CD4-positive, alpha-beta T cell (primary cell): ENCODE results near the gene PCED1B. TPM values are rescaled to one million over a fixed set of nuclear protein-coding genes. Genes with fewer than 3 reads are reported as not detected.
A peak's percentile ranks its signal among the peaks of the same experiment; 100 is the strongest.

Experiments
- ATAC-seq: fragments of 200-7000 bp; cut with Tn5 transposase; one replicate; pipeline ENCODE4 v1.10.0; 2022; ENCODE audit warnings: mild to moderate bottlenecking; ENCODE audit not compliant: poor library complexity
- CTCF ChIA-PET: fragments of 350-600 bp; sonication (Branson Sonifier 250); formaldehyde crosslinking; loops from one replicate; lab custom pipeline; 2021; ENCODE audit warnings: antibody characterized with exemption, inconsistent platforms; lab: Charles Lee
- POLR2A ChIA-PET: fragments of 350-600 bp; sonication (Branson Sonifier 250); formaldehyde crosslinking; loops from one replicate; lab custom pipeline; 2021; ENCODE audit warnings: antibody characterized with exemption, inconsistent platforms; lab: Charles Lee
- DNase-seq, 14 experiments: peaks; one replicate each; pipeline ENCODE4 v3.0.0-alpha.2; 2013 to 2020; ENCODE audit warnings: mixed read lengths in 2 of 14
- H3K27ac ChIP-seq, 2 donors: one replicate each; pipeline versions ENCODE4 v1.5.1 to v1.7.0; 2013; ENCODE audit warnings: low read length in 2 of 2, low read depth in 1 of 2, mild to moderate bottlenecking in 1 of 2
- H3K27me3 ChIP-seq, 2 experiments: 1 replicate in 1 of 2; 2 replicates in 1 of 2; pipeline versions ENCODE4 v1.6.1 to v1.7.0; 2013; ENCODE audit warnings: low read length in 2 of 2, control low read depth in 1 of 2, mild to moderate bottlenecking in 1 of 2, moderate library complexity in 1 of 2; ENCODE audit not compliant: insufficient read depth in 2 of 2, control insufficient read depth in 1 of 2
- H3K36me3 ChIP-seq: one replicate; pipeline ENCODE4 v1.6.1; 2013; ENCODE audit warnings: low read length, control low read depth; ENCODE audit not compliant: insufficient read depth
- H3K4me1 ChIP-seq: one replicate; pipeline ENCODE4 v1.6.1; 2013; ENCODE audit warnings: low read length, control low read depth; ENCODE audit not compliant: insufficient read depth
- H3K4me3 ChIP-seq: one replicate; pipeline ENCODE4 v1.5.1; 2013; ENCODE audit warnings: mild to moderate bottlenecking, low read length, moderate library complexity
- H3K9me3 ChIP-seq, 2 experiments: 1 replicate in 1 of 2; 2 replicates in 1 of 2; pipeline versions ENCODE4 v1.6.1 to v1.7.0; 2013; ENCODE audit warnings: low read length in 2 of 2, mild to moderate bottlenecking in 2 of 2, control low read depth in 1 of 2, moderate library complexity in 1 of 2; ENCODE audit not compliant: control insufficient read depth in 1 of 2, insufficient read depth in 1 of 2
- H3K27ac Mint-ChIP-seq: one replicate; pipeline ENCODE4 v1.8.0; 2020; ENCODE audit warnings: mixed read lengths
- H3K27me3 Mint-ChIP-seq: one replicate; pipeline ENCODE4 v1.8.0; 2021; ENCODE audit warnings: mixed read lengths
- H3K36me3 Mint-ChIP-seq: one replicate; pipeline ENCODE4 v1.8.0; 2021; ENCODE audit warnings: low read depth, mixed read lengths
- H3K4me1 Mint-ChIP-seq: one replicate; pipeline ENCODE4 v1.8.0; 2021; ENCODE audit warnings: low read depth, mixed read lengths
- H3K4me3 Mint-ChIP-seq: one replicate; pipeline ENCODE4 v1.8.0; 2020; ENCODE audit warnings: mild to moderate bottlenecking, mixed read lengths
- H3K9me3 Mint-ChIP-seq: one replicate; pipeline ENCODE4 v1.8.0; 2020; ENCODE audit warnings: mixed read lengths
- intact Hi-C, 2 experiments: fragments of 100-400 bp; cut with DNase I in 1 of 2; cut with micrococcal nuclease in 1 of 2; formaldehyde crosslinking; loops; one replicate each; pipeline versions ENCODE4 v1.15.1 to v1.9.0; 2023 to 2025; cut with DNase I, micrococcal nuclease
- total RNA-seq, 174 experiments: library from RNA in 2 of 174; stranded (reverse) in 2 of 174; gene quantifications; one replicate each; pipeline ENCODE4 v1.2.3 and lab custom pipeline; 2021 to 2026
- TF ChIP-seq, protein P1 (sequence below): fragments of 200-600 bp; IDR thresholded peaks from one replicate; pipeline ENCODE4 v1.8.0; 2022; ENCODE audit warnings: antibody characterized with exemption, mild to moderate bottlenecking

Gene PCED1B
- total RNA-seq, 2 experiments from 2014 or later = 18.7 to 20.0 TPM

DNA sequence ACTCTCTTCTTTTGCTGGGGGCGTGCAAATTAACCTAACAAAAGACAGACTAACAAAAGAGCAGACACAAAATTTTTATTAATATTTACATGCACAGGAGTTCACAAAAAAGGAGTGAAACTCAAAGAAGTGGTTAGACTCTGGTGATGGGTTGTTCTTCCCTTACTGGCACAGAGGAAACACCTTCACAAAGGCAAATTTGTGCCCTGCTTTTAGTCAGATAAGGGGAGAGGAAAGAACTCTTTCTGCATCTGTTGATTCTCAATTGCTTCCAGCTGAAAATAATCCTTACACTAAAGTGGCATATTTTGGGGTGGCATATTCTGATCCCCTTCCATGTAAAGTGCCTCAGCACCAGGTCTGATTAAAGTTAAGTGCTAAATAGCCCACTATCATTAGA lies 190.5 kb downstream of the PCED1B start:
- Histone ChIP-seq H3K4me3 (no peak overlapping the region), H3K4me1 (peaks cover 42% of the 10 kb centered on the region), H3K27me3 (no peaks in the 10 kb centered on the region), H3K36me3 (no peaks in the 10 kb centered on the region), H3K27ac (no peak overlapping the region), H3K9me3 (no peaks in the 10 kb centered on the region)
- TF ChIP-seq, protein P1, sequence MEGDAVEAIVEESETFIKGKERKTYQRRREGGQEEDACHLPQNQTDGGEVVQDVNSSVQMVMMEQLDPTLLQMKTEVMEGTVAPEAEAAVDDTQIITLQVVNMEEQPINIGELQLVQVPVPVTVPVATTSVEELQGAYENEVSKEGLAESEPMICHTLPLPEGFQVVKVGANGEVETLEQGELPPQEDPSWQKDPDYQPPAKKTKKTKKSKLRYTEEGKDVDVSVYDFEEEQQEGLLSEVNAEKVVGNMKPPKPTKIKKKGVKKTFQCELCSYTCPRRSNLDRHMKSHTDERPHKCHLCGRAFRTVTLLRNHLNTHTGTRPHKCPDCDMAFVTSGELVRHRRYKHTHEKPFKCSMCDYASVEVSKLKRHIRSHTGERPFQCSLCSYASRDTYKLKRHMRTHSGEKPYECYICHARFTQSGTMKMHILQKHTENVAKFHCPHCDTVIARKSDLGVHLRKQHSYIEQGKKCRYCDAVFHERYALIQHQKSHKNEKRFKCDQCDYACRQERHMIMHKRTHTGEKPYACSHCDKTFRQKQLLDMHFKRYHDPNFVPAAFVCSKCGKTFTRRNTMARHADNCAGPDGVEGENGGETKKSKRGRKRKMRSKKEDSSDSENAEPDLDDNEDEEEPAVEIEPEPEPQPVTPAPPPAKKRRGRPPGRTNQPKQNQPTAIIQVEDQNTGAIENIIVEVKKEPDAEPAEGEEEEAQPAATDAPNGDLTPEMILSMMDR = no peak
- ChIA-PET CTCF (no interaction called here), POLR2A (interaction anchor here (1.5 to 2.8 kb wide), 2 partner anchors 54 to 56 kb away, joined by 4 to 9 read pairs; no protein-coding TSS in a partner anchor)
- no peak overlapping the region for H3K4me3 Mint-ChIP-seq
- peaks cover 69% of the 10 kb centered on the region for H3K4me1 Mint-ChIP-seq
- ATAC-seq = no peak
- peaks cover 3% of the 10 kb centered on the region for H3K9me3 Mint-ChIP-seq
- DNase-seq = no peak
- peak overlapping the region; percentile 66 for H3K27ac Mint-ChIP-seq
- intact Hi-C loops = no loop called here
- H3K36me3 Mint-ChIP-seq = no peaks in the 10 kb centered on the region
- no peaks in the 10 kb centered on the region for H3K27me3 Mint-ChIP-seq

- POLR2A ChIA-PET = interaction anchor here (1.5 to 3.0 kb wide), 3 partner anchors 55 to 57 kb away, joined by 4 to 15 read pairs (median 4); no protein-coding TSS in a partner anchor
- Histone ChIP-seq H3K36me3 (no peaks in the 10 kb centered on the region), H3K4me3 (no peak overlapping the region), H3K27ac (no peak overlapping the region), H3K27me3 (no peaks in the 10 kb centered on the region), H3K9me3 (no peaks in the 10 kb centered on the region), H3K4me1 (peaks cover 44% of the 10 kb centered on the region)
- no peaks in the 10 kb centered on the region for H3K27me3 Mint-ChIP-seq
- H3K36me3 Mint-ChIP-seq = no peaks in the 10 kb centered on the region
- peak overlapping the region; percentile 66 for H3K27ac Mint-ChIP-seq
- DNase-seq (peak in 1 of 14 experiments; percentile 27), ATAC-seq (peak; percentile 79)
- intact Hi-C loops = no loop called here
- CTCF ChIA-PET = no interaction called here
- TF ChIP-seq, protein P1 = no peak
- peaks cover 78% of the 10 kb centered on the region for H3K4me1 Mint-ChIP-seq
- H3K9me3 Mint-ChIP-seq = peaks cover 3% of the 10 kb centered on the region
- H3K4me3 Mint-ChIP-seq = peak overlapping the region; percentile 18
These were observed 191.6 kb downstream of the PCED1B start for GRCh38 chr12:47270782-47271664.

- Mint-ChIP-seq H3K36me3 (no peaks in the 10 kb centered on the region), H3K27ac (peak overlapping the region; percentile 52), H3K4me3 (peak overlapping the region; percentile 1), H3K9me3 (peaks cover 3% of the 10 kb centered on the region), H3K27me3 (no peaks in the 10 kb centered on the region), H3K4me1 (peaks cover 86% of the 10 kb centered on the region)
- TF ChIP-seq, protein P1 = no peak
- ATAC-seq (no peak), DNase-seq (no peak)
- Histone ChIP-seq H3K27ac (no peak overlapping the region), H3K36me3 (no peaks in the 10 kb centered on the region), H3K4me1 (peaks cover 52% of the 10 kb centered on the region), H3K4me3 (no peak overlapping the region), H3K9me3 (no peaks in the 10 kb centered on the region), H3K27me3 (no peaks in the 10 kb centered on the region)
- intact Hi-C loops = no loop called here
- ChIA-PET POLR2A (interaction anchor here (1.6 to 3.0 kb wide), 4 partner anchors 13 to 58 kb away, joined by 4 to 15 read pairs (median 8); no protein-coding TSS in a partner anchor), CTCF (no interaction called here)
These were observed 192.4 kb downstream of the PCED1B start for GRCh38 chr12:47271800-47272239.
